ENCODE measurements around the gene HDHD3.

HDHD3 gene

DNA sequence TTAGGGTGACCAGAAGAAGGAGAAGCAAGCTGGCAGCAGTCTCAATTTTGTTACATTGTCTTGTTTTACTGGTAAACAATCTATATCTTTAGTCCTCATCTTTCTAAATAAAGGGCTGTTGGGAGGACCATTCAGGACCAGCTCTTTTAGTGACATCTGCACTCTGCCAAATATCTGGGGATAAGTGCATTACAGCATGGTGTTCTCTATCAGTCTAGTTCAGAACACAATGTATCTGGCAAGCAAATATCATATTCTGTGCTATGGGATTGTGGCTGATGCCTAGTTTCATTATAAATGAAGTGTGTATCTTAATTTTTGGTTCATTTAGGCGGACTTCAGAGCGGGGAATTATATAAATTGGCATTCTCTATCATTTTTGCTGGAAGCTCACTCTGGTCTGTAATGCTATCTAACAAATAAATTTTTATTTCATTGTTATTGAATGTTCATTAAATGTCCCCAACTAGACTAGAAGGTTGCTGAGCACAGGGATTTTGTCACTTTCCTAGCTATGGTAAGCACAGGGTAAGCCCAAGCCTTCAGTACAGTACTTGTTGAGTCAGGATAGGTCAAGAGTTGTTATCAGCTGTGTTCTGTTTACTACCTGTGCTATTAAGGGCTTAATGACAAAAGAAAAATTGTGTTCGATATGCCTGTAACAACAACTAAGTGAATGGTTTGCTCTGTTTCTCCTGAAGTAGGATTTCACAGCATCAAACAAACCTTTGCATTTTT, 48.6 kb downstream of the HDHD3 start:
- no peak for DNase-seq

DNA sequence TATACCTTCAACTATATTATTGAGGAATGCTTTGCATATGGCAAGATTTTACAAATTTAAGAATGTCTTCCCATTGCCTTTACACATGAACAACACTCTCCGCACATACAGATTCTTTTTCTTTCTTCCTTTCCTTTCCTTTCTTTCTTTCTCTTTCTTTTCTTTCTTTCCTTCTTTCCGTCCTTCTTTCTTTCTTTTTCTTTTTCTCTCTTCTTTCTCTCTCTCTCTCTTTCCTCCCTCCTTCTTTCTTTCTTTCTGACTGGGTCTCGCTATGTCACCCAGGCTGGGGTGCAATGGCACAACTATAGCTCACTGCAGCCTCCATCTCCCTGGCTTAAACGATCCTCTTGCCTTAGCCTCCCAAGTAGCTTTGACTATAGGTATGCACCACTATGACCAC, 50.6 kb downstream of the HDHD3 start:
- DNase-seq = no peak
